HEK293T (cell line): ENCODE results near the gene SEMA4D.

ENCODE experiments used
- FOXK2 ChIP-seq: fragments of 450-650 bp; IDR thresholded peaks from 2 replicates; pipeline ENCODE4 v1.6.1; 2016; ENCODE audit warnings: mild to moderate bottlenecking
- FOXM1 ChIP-seq: fragments of 450-650 bp; IDR thresholded peaks from 2 replicates; pipeline ENCODE4 v1.6.1; 2017; ENCODE audit warnings: mild to moderate bottlenecking, borderline replicate concordance
- SUZ12 ChIP-seq: fragments of 450-650 bp; IDR thresholded peaks from 2 replicates; pipeline ENCODE4 v1.6.1; 2016; ENCODE audit warnings: mild to moderate bottlenecking
- TARDBP ChIP-seq: fragments of 450-650 bp; IDR thresholded peaks from 2 replicates; pipeline ENCODE4 v1.6.1; 2016

- TF ChIP-seq FOXK2 = no peak
- TF ChIP-seq SUZ12 = no peak
- TF ChIP-seq TARDBP = no peak
- TF ChIP-seq FOXM1 = no peak
Measured at GRCh38 chr9:89437772-89438171, 60.1 kb downstream of the SEMA4D start.
